Colonic mucosa (tissue), 4 donors: ENCODE results near the gene EIF3K. TPM values are rescaled to one million over a fixed set of nuclear protein-coding genes. Genes with fewer than 3 reads are reported as not detected.

Experiments used
- DNase-seq: peaks from one replicate; pipeline ENCODE4 v3.0.0-alpha.2; 2020
- H3K27ac ChIP-seq: fragments of 200-600 bp; one replicate; pipeline ENCODE4 v1.8.0; 2021
- H3K27me3 ChIP-seq: fragments of 200-600 bp; one replicate; pipeline ENCODE4 v1.8.0; 2021
- H3K36me3 ChIP-seq: fragments of 200-600 bp; one replicate; pipeline ENCODE4 v1.8.0; 2021
- H3K4me1 ChIP-seq: fragments of 200-600 bp; one replicate; pipeline ENCODE4 v1.8.0; 2021; ENCODE audit warnings: mild to moderate bottlenecking
- H3K4me3 ChIP-seq: fragments of 200-600 bp; one replicate; pipeline ENCODE4 v1.8.0; 2021
- H3K9ac ChIP-seq, 2 donors: one replicate each; pipeline ENCODE4 v1.7.0; 2013; ENCODE audit warnings: control low read depth in 2 of 2, low read depth in 2 of 2, low read length in 2 of 2
- H3K9me3 ChIP-seq: fragments of 200-600 bp; one replicate; pipeline ENCODE4 v1.8.0; 2021
- intact Hi-C: fragments of 100-400 bp; cut with DNase I; formaldehyde crosslinking; loops from one replicate; pipeline ENCODE4 v1.14.1; 2022
- total RNA-seq, 2 donors: library from RNA; stranded (reverse); fragmentation: NEBNext Ultra II Directional in 1 of 2; extraction: Animal tissue kit (Norgen Biotek cat#: 25700) in 1 of 2; gene quantifications; one replicate each; pipeline ENCODE4 v1.2.1, GENCODE V29; 2021
- TF ChIP-seq, protein P1 (sequence below): fragments of 200-600 bp; IDR thresholded peaks from one replicate; pipeline ENCODE4 v1.8.0; 2022; ENCODE audit warnings: antibody characterized with exemption, mild to moderate bottlenecking
- donor health status: healthy.
- donor health status: DM: no; HTN: no; CAD: no.
- donor health status: DM: no; HTN: no; CAD: no.

Gene EIF3K
- total RNA-seq, 2 donors from 2014 or later: 367 to 445 TPM

DNA sequence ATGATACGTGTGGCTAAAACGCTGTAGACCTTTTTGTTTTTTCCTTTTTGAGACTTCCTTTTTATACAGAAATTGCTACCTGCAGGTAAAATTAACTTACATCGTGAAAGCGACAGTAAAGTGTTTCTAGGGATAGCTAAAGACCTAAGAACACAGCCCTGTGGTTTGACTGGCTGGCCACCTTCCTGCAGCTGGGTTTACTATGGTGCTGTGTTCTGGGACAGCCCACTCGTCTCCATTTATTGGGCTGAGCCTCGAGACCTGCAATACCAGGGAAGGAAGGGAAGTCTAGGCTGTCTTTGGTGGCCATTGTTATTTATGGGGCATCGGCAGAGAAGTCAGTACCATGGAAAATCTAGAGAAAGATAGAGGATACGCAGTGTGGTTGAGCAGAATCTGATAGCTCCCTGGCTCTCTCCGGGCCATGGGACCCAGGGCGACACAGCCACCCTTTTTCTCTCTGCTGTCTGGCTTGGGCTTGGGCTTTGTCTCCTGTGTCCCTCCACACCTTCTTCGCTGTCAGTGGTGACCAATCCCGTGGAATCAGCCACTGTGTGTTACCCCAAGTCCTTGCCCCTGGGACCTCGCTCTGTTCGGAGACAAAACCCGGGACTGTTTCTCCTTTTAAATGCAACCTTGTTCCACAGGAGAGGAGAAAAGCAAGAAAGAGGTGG lies 59.4 kb downstream of the EIF3K start:
- Histone ChIP-seq H3K9me3 (no peaks in the 10 kb centered on the region), H3K27me3 (no peaks in the 10 kb centered on the region), H3K4me3 (no peak overlapping the region), H3K27ac (peak overlapping the region; percentile 24), H3K36me3 (no peaks in the 10 kb centered on the region), H3K4me1 (peaks cover 21% of the 10 kb centered on the region), H3K9ac (peak overlapping the region in 1 of 2 donors; percentile 66)
- TF ChIP-seq, protein P1, sequence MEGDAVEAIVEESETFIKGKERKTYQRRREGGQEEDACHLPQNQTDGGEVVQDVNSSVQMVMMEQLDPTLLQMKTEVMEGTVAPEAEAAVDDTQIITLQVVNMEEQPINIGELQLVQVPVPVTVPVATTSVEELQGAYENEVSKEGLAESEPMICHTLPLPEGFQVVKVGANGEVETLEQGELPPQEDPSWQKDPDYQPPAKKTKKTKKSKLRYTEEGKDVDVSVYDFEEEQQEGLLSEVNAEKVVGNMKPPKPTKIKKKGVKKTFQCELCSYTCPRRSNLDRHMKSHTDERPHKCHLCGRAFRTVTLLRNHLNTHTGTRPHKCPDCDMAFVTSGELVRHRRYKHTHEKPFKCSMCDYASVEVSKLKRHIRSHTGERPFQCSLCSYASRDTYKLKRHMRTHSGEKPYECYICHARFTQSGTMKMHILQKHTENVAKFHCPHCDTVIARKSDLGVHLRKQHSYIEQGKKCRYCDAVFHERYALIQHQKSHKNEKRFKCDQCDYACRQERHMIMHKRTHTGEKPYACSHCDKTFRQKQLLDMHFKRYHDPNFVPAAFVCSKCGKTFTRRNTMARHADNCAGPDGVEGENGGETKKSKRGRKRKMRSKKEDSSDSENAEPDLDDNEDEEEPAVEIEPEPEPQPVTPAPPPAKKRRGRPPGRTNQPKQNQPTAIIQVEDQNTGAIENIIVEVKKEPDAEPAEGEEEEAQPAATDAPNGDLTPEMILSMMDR: no peak
- intact Hi-C loops: no loop called here
- DNase-seq: no peak

- H3K9me3 ChIP-seq: no peaks in the 10 kb centered on the region
- no peak overlapping the region for H3K4me3 ChIP-seq
- no peaks in the 10 kb centered on the region for H3K27me3 ChIP-seq
- no peaks in the 10 kb centered on the region for H3K36me3 ChIP-seq
- peak overlapping the region; percentile 24 to 66 for H3K9ac ChIP-seq
- TF ChIP-seq, protein P1: no peak
- H3K4me1 ChIP-seq: peaks cover 18% of the 10 kb centered on the region
- peak overlapping the region; percentile 2 for H3K27ac ChIP-seq
- no peak for DNase-seq
- intact Hi-C loops: no loop called here
These were observed 60.0 kb downstream of the EIF3K start for GRCh38 chr19:38678891-38679494.

DNA sequence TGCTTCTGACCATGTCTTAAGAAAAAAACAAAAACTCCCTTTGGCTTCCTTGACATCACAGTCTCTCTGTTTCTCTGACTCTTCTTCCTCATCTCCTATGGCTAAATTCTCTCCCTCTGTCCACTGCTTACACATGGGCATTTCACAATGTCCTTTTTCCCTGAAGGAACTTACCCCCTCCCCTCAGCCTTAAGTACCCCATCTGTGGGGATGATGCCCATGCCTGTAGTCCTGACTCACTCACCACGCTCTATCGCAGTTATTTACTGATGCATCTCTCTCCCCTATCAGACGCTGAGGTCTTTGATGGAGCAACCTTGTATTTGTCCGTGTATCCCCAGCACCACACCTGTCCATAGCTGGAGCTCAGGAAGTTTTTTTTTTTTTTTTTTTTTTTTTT lies 60.9 kb downstream of the EIF3K start:
- Histone ChIP-seq H3K4me3 (no peak overlapping the region), H3K27ac (peak overlapping the region; percentile 89), H3K9me3 (no peaks in the 10 kb centered on the region), H3K27me3 (no peaks in the 10 kb centered on the region), H3K9ac (peak overlapping the region; percentile 51 to 66), H3K36me3 (no peaks in the 10 kb centered on the region), H3K4me1 (peaks cover 25% of the 10 kb centered on the region)
- TF ChIP-seq, protein P1: no peak
- intact Hi-C loops: loop anchor here (5.0 kb wide), 1 partner anchor 33 kb away; the partner anchor contains the start of gene ACTN4
- no peak for DNase-seq

GRCh38 chr19:38682195-38682867 lies 63.3 kb downstream of the EIF3K start:
- H3K27ac ChIP-seq: peak overlapping the region; percentile 89

GRCh38 chr19:38682872-38683392 lies 63.9 kb downstream of the EIF3K start:
- DNase-seq: no peak
- peaks cover 33% of the 10 kb centered on the region for H3K4me1 ChIP-seq
- no peak overlapping the region for H3K4me3 ChIP-seq
- H3K27ac ChIP-seq: peak overlapping the region; percentile 89
- H3K36me3 ChIP-seq: no peaks in the 10 kb centered on the region
- intact Hi-C loops: loop anchor here (5.0 kb wide), 1 partner anchor 36 kb away; the partner anchor contains the start of gene ACTN4
- TF ChIP-seq, protein P1: no peak
- H3K9me3 ChIP-seq: no peaks in the 10 kb centered on the region
- no peaks in the 10 kb centered on the region for H3K27me3 ChIP-seq
- peak overlapping the region; percentile 58 to 77 for H3K9ac ChIP-seq

More at GRCh38 chr19:38682195-38682867, 63.3 kb downstream of the EIF3K start:
- intact Hi-C loops: loop anchor here (5.0 kb wide), 1 partner anchor 35 kb away; the partner anchor contains the start of gene ACTN4
- Histone ChIP-seq H3K27me3 (no peaks in the 10 kb centered on the region), H3K4me3 (no peak overlapping the region), H3K9ac (peak overlapping the region; percentile 58 to 77), H3K9me3 (no peaks in the 10 kb centered on the region), H3K4me1 (peaks cover 33% of the 10 kb centered on the region), H3K36me3 (no peaks in the 10 kb centered on the region)
- no peak for DNase-seq
- TF ChIP-seq, protein P1: no peak
